Activated gamma-delta T cell treated with Interleukin-2 at 50 U/mL for 16 hours (primary cell): ENCODE data around the gene TRMO.
A peak's percentile ranks its signal among the peaks of the same experiment; 100 is the strongest.

Experiments
- DNase-seq: peaks from one replicate; pipeline ENCODE4 v3.0.0-alpha.2; 2020

TRMO gene

DNA sequence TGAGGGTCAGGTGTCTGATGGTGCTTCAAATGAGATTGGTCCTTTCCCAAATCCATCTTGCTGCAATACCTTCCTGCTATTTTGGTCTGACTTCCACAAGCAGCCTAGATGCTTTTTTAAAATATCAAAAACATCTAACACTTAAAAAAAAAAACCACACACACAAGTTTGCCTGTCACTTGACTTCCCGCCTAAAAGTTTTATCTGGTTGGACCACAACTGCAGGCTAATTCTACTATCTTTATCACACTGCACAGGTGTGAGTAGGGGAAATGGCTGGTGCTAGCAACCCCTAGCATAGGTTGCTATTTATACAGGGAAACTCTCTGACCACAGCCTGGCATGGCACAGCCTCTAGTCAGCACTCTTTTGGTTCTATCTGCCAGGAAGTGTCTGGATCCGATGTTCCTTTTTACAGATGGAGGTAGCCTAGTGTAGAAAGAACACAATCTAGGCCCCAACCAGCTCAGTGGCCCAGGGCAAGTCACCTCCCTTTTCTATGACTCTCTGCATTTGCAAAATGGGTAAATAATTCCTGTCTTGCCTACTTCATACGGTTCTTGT lies 15.9 kb upstream of the TRMO start, which contains the start of gene HEMGN:
HEMGN (minus strand) TSS at position 92 of the 564 bp plus-strand sequence; CDS start at position 56, 36 bp downstream.
- peak; percentile 36 for DNase-seq

DNA sequence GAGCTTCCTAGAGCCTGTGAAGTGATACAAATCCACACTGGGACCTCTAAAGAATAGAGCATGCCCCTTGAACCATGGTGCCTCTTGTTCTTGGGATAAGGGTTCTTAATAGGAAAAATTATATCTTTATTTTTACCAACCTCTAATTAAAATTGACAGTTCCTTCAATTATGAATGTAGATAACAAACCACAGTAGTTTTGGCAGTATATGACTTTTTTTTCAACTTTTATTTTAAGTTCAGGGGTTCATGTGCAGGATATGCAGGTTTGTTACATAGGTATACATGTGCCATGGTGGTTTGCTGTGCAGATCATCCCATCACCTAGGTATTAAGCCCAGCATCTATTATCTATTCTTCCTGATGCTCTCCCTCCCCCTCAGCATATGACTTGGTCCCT lies 14.7 kb upstream of the TRMO start:
- DNase-seq: no peak

DNA sequence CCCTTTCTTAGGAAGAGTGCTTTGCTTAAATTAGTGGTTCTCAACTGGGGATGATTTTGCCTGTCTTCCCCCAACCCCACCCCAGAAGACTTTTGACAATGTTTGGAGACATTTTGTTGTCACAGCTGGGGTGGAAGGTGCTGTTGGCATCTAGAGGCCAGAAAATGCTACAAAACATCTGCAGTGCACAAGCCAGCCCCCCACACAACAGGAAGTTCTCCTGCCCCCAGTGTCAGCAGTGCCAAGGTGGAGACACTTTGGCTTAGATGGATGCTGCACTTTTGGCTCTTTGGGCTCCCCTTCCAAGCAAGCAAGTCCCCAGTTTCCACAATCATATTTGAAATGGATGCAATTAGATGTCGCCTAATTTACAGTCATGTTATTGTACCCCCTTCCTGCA lies 13.0 kb upstream of the TRMO start:
- DNase-seq: no peak

DNA sequence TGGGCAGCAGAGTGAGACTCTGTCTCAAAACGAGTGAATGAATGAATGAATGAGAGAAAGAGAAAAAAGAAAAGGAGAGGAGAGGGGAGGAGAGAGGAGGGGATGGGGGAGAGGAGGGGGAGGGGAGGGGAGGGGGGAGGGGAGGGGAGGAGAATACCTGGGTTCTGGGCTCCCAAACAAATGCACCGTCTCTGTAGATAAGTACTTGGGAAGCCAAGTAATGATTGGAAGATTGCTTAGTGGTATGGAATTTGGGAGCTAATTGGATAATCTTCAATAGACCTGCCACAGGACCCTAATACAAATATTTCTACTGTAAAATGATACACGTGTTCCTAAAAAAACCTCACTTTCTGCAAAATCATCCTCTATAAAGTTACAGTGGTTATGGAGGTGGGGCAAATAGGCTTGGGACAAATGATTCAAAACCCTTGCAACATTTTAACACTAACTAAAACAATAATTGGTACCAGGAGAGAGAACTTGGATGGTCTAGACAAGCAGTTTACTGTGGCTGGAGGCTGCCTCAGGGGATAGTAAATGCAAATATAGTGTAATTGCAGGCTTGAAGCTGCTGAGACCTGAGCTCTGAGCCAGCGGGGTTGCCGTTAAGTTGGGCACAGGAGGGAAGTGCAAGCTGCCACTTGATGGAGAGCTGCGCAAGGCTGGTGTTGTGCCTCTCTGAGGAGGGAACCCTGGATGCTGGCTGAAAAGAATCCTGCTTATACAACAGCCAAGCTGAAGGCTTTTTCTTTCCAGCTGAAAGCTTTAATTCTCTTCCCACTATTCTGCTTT lies 12.2 kb upstream of the TRMO start:
- DNase-seq: no peak

DNA sequence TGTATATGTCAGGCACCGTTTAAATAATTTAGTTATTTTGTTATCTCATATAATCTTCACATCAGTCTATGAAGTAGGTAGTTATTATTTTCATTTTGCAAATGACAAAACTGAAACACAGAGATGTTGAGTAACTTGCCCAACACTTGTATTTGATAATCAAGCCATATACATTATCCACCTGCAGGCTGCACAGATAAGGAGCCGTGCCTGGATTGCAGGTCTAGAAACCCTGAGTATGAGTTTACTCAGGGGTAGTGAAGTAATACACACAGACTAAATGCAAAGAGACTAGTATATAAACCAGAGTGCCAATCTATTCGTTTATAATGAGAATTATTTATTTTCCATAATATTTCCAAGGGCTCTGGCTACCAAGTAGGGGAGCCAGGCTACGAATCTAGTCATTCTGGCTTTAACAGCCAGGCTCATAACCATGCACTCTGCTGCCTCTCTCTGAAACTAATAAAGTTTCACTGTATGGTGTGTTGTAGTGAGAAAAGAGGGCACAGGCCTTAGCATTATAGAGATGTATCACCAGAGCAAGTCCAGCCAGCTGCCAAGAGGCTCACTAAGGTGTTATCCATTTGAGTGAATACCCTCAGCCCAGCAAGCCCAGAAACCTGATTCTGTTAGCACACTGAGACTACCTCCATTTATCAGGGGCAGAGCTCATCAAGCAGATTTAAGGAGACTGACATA lies 11.1 kb upstream of the TRMO start:
- no peak for DNase-seq

DNA sequence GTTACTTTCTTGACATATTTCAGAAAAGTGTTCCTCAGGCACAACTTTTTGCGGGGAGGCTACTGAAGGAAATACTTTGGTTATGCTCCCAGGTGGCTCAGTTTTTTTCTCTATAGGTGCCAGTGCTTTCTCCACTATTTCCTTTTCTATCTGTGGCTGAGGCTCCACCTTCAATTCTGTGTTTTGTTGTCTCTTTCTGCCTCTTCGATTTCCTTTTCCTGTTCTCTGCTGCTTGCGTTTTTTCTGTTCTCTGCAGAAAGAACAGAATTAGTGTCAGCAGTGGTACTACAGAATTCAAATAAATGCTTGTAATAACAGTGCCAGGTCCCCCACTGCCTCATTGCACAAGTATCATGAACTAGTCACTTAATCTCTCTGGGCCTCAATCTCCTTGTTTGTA lies 8.7 kb upstream of the TRMO start:
- no peak for DNase-seq

DNA sequence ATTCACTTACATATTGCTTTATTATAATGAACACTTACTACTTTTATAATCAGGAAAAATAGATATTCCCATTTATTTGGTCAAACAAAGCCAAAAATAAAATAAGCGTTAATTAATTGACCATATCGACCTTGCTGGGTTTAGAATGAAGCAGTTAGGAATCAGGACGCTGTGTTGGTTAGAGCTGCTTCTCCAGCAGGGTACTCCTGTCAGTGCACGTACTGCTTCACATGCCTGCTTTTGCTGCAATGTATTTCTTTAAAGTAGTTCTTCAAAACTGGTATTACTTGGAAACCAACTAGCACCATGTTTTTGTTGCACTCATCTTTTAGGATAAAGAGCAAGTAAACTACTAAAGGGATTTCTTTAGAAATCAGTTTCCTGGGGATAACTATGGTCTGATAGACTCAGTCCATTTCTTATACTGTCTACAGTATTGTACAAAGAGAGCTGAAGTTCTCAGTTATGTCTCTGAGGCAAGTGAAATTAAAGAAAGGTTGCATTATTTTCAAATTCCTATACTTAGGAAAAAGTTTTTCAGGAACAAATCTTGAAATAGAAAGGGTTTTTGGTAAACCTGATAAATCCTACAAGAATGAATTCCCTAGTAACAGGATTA lies 6.8 kb upstream of the TRMO start:
- no peak for DNase-seq

DNA sequence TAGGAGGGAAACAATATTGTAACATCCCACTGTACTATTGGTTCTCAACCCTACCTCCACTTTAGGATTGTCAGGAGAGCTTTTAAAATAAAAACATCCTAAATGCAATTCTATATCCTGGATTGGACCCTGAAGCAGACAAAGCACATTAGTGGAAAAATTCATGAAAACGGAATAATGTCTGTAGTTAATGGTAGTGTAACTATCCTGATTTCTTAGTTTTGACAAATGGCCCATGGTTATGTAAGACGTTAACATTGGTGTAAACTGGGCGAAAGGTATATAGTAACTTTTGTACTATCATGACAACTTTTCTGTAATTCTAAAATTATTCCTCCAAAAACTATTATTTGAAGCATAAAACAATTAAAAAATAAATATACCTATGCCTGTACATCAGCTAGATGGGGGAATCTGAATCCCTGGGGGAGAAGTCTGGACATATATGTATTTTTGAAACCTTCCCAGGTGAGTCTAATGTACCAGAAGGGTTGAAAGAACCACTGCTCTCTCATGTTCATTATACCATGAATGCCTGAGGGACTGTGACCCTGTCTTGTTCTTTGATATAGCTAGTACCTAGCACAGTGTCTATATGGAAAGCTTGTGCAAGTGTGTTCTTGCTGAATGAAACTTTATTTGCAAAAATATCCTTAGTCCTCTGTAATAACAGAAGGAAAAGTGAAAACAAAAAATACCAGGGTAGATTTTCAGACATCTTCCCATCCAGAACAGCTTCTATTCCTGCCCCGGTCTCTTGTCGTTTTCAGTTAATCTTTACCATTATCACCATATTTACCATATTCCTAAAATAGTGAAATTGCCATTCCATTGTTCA lies 3.4 kb upstream of the TRMO start:
- no peak for DNase-seq

DNA sequence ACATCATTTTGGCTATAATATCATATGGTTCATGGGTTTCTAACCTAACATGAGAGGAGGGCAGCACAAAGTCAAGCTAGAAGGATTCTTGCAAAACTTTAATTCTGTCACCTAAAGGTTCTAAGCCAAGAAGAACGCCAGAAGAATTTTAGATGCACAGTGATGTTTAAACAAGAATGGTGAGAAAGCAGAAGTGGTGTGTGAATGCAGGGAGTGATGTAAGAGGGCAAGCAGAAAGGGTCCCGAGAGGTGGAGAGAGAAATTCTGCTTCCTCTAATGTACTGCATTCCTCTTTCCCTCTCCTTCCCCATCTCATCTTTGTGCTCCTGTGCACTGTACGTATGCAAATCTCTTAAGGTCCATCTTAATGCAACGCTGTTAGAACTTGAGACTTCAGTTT lies 2.1 kb upstream of the TRMO start:
- no peak for DNase-seq

DNA sequence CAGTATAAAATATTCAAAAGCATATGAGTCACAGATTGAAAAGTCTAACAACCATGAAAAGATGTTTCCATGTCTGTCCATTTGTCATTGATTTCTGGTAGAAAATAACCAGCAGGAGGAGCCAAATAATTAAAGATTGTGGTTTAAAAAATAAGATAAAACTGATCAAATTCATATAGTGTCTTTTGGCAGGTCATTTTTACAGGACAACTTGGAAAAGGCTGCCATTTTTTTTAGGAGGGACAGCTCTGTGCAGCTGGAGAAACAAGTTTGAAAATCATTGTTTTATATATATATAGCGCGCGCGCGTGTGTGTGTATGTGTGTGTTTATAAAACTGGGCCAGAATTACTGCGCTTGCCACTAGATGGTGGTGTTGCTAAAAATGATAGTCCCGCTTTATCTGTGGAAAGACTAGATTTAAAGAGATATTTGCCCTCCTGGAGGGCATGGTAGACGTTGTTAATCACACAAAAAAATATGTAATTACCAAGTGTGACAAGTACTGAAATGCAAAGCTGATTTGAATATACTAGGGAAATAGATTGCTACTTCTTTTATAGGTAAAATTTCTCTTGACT lies 1.3 kb upstream of the TRMO start:
- DNase-seq: peak; percentile 73

DNA sequence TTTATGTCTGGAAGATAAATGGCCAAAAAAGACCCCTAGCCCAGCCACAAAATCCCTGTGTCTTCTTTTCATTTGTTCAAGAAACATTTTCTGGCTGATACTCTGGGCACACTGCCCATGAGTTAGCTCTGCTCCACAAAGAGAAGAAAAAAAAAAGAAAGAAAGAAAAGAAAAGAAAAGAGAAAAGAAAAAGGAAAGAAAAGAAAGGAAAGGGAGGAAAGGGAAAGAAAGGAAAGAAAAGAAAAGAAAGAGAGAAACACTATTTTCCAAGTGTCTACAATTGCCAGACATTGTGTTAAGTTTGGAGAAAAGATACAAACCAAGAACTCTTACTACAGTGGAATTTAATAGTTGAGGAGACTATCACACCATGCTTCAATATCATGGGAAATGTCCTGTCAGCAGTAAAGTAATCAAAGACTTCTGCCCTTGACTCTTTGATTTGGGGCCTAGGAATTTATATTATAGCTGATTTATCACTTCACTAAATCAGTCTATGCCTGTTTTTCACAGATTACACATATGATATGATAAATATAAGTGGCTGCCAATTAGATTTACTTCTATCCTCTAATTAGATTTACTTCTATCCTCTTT lies 3.0 kb downstream of the TRMO start:
- DNase-seq: no peak

DNA sequence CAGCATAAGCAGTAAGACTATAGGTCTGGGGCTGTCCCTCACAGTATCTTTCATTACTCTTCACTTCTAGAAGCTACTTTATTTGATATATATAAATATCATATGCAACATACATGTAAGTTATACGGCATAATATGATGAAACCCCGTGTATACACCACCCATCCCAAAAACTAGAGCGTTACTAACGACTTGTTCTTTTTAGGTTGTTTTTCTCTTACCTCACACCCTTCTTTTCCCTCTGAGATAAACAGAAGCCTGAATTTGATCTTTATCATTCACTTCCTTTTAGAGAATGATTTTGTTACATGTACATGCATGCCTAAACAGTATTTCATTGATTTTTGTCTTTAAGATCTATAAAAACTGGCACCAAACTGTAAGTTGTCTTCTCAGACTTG lies 3.7 kb downstream of the TRMO start:
- DNase-seq: no peak

DNA sequence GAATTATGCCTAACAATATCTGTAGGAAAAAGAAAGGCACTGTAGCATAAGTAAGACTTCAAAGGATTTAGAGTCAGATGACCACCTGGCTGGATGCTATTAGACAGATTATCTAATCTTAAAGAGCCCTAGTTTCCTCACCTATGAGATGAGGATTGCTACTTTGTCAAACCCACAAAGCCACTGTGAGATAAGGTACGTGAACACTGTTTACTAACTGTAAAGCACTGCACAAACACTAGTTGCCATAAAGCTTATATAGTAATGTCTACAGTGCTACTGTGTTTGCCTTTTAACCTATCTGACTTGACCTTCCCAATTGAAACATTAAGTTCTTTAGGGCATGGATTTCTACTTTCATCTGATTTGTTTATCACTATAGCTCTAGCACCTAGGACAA lies 10.3 kb downstream of the TRMO start:
- DNase-seq: no peak

DNA sequence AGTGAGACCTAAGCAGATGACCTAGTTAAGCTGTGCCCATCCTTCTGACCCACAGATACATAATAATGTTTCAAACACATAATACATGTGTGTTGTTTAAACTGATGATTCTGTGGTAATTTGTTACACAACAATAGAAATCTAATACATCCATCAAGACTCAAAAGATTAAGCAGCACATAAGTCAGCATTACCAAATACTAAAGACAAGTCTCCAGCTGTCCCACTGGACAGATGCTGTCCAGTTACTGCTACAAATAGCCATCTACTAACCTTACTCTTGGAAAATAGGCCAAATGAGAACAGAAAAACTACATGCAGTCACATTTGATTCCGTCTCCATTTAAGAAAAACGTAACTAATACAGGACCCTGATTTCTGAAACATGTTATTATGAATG lies 10.8 kb downstream of the TRMO start:
- DNase-seq: no peak

DNA sequence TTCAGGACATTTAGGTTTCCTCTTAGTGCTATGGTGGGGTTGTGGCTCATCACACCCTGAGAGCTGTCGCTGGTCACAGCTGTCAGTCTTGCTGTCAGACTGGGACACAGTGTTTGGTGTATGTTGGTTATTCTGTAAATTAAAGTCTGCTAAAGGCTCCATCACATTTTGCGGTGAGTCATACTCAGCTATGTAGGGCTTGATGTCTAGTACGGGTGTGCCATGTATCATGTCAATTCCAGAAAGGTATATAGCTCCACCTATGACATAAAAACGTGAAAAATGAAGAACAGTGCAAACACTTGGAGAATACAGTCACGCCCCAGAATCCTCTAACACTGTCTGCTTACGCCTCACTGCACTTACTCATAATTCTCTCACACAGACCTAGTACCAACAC lies 11.9 kb downstream of the TRMO start:
- DNase-seq: peak; percentile 34

DNA sequence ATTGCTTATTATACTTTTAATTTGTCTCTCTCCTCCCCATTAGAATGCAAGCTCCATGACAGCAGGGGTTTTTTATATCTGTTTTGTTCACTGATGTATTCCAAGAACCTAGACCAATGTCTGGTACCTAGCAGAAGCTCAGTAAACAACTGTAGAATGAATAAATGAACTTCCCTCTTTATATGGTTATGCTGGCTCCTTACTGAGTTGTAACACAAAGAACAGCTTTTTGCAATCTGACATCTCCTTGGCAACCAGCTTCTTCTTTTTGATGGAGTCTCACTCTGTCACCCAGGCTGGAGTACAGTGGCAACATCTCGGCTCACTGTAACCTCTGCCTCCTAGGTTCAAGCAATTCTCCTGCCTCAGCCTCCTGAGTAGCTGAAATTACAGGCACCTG lies 13.6 kb downstream of the TRMO start:
- DNase-seq: no peak

DNA sequence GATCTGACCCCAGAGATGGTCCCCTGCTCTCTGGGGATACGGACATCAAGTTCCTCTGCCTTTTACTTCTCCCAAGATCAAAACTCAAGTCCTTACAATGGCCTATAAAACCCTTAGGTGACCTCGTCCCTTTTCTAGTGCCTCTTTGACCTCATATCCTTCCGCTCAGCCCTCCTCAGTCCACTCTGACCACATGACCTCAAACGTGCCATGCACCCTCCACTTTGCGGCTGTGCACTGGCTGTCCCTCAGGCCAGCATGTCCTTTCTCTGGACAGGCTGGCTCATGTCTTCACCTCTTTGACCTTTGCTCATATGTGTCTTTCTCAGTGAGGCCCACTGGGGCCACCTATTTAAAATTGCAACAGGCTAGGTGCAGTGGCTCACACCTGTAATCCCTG lies 14.7 kb downstream of the TRMO start:
- DNase-seq: no peak

DNA sequence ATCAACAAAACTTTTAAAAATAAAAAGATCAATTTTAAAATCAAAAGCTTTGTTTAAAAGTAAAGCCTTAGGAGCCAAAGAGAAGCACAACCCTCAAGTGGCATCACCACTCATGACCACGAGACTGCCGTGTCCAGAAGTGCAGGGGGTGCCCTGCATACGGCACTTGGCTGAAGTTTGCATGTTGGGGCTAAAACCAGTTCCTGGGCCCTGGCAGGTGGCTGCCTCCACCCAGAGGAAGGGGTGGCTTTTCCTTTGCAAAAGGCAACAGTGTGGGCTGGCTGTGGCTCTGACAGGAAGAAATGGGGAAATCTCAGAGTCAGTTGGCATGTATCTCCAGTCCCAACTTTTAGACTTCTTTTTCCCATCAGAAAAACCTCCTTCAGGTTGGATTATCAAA lies 15.3 kb downstream of the TRMO start:
- DNase-seq: no peak

DNA sequence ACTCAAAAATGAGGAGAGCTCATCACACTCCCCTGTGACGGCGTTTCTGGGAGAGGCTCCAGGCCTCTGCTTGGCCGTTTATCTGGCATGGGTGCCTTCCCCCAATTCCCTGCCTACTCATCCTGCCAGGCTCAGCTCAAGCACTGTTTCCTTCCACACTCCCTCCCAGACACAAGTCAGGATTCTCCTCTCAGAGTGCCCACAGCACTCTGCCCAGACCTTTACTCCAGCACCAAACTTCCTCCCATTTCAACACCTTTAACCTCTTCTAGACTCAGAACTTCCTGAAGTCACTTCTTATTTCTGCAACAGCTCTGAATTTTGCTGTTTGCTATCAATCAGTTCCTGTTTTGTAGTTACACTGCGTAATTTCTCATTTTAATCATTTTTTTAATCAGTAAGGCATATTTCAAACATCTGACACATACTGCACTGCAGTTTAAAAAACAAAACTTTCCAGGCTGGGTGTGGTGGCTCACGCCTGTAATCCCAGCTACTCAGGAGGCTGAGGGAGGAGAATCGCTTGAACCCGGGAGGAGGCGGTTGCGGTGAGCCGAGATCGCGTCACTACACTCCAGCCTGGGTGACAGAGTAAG lies 16.0 kb downstream of the TRMO start:
- peak; percentile 24 for DNase-seq

DNA sequence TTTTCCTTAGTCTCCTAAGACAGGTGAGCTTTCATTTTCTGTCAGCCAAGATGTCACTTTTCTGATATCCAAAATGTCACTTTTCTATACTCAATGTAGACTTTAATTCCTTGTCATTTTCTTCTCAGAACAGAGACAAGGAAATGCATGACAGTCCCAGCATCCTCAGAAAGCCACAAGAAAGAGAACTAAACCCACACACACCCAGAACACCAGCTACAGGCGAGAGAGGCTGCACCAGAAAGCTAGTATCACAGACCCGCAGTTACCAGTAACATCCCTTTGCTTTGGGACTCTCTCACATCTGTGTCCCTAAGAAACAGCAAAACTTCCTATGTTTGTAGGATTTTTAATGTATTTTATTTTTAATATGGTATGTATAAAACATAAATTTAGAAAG lies 17.1 kb downstream of the TRMO start:
- DNase-seq: peak; percentile 54

DNA sequence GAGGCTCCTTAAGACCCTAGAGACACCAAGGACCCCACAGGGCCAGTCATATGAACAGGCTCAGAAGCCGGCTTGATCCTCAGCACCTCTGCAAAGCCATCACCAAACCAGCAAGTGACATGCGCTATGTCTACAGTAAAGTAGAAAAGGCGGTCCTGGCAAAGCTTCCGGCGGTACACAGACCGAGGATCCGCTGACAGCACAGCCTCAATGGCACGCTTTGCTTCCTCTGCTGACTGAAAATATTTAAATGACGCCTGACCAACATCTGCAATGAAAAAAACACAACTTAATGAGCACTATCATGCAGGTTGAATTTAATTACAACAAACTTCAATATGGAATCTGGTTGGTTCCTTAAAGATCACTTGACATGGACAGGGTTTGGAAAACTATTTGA lies 17.6 kb downstream of the TRMO start:
- DNase-seq: peak; percentile 36

DNA sequence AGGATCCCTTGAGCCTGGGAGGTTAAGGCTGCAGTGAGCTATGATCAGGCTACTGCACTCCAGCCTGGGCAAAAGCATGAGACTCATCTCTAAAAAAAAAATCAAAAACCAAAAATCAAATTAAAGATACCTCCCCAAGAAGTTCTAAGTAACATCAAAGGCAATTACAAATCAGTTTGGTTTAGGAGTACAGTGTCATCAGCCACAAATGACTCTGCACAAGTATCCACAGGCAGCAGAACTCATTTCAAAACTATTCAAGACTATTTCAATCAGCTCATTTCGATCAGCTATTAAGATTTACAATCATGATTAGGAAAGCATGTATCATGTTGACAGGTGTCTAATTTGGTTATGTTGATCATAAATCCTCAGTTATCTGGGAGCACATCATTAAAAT lies 19.1 kb downstream of the TRMO start:
- no peak for DNase-seq
